8988T (cell line): ENCODE results near the gene COMTD1.
"Not testable (repeated sequence)": the region's sequence is repeated elsewhere in the genome, so short reads cannot be mapped to it uniquely, and the experiment has no call there.

Source experiments
- DNase-seq: peaks from one replicate; pipeline ENCODE4 v3.0.0; 2011

COMTD1 gene

DNA sequence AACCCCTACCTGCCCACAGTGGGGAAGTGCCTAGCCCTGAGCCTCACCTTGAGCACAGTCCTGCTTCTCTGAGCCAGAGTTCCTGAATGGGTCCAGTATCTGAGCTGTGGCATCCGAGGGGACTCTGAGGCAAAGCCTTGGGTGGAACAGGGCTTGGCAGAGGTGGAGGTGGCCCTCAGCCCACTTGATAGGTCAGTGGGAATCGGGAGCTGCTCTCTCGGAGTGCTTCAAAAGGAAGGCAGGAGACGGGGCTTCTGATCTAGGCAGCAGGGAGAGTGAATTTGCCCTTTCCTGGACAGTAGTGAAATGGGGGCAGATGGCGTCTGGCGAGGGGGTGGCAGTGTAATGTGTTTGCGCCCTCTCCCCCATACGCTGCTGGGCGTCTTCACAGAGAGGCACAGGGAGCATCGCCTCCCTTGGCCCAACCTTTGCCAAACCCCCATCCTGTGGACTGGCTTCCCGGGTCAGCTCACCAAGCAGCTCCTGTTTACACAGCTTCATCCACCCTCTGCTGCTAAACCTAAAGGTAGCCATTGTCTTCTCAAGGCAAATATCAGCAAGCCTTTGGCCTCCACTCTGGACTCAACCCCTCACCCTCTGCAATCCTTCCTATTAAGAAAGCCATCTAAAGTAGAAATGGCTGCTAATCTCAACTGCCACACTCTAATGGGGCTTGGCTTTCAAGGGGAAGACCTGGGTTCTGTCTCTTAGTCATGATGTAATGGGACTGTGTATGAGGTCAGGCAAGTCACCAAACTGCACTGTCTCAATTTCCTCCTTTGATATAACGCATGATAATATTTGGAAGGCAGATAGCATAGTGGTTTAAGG, 46.3 kb downstream of the COMTD1 start:
- no peak for DNase-seq

DNA sequence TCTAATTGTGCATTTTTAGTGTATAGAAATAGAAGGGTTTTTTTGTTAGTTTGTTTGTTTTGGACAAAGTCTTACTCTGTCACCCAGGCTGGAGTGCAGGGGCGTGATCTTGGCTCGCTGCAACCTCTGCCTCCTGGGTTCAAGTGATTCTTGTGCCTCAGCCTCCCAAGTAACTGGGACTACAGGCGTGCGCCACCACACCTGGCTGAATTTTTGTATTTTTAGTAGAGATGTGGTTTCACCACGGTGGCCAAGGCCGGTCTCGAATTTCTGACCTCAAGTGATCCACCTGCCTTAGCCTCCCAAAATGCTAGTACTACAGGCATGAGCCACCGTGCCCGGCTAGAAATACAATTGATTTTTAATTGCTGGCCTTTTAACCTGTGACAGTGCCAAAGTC, 47.2 kb downstream of the COMTD1 start:
- DNase-seq, result not testable (repeated sequence)

DNA sequence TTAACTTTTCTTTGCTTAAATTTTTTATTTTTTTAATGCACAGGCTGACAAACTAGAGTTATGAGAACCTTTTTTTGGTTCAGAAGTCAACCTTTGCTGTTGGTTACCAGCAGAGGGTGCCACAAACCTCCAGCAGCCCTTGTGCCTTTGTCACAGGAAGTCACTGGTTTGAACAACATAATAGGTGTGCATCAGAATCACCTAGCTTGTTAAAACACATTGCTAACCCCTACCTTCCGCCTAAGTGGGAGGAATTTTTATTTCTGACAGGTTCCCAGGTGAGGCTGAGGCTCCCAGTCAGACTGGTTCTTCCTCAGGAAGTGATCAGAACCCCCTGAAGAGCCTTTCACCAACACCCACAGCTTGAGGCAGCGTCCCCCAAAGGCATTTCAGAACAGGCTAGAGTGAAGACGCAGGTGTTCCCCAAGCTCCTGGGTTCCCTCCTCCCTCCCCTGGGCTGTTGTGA, 47.8 kb downstream of the COMTD1 start:
- peak; percentile 49 for DNase-seq

DNA sequence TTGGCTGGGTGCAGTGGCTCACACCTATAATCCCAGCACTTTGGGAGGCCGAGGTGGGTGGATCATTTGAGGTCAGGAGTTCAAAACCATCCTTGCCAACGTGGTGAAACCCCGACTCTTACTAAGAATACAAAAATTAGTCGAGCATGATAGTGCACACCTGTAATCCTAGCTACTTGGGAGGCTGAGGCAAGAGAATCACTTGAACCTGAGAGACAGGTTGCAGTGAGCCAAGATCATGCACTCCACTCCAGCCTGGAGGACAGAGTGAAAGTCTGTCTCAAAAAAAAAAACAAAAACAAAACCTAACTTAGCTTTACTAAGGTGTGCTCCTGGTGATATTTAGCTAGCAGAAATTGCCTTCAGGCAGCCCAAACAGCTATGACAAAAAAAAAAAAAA, 49.4 kb downstream of the COMTD1 start:
- DNase-seq, result no peak
